Limb (tissue), 2 donors: ENCODE data around the gene C3orf38.
"Not testable (repeated sequence)": the region's sequence is repeated elsewhere in the genome, so short reads cannot be mapped to it uniquely, and the experiment has no call there.

Experiments used
- DNase-seq, 2 donors: peaks; one replicate each; pipeline ENCODE4 v3.0.0-alpha.2; 2016; ENCODE audit errors: extremely low spot score in 2 of 2

C3orf38 gene

GRCh38 chr3:88149509-88150362, at the start of gene C3orf38:
TSS of gene C3orf38 (plus strand) at chr3:88149959. CDS start at chr3:88150053, 94 bp downstream.
- peak; percentile 89 to 93 for DNase-seq

DNA sequence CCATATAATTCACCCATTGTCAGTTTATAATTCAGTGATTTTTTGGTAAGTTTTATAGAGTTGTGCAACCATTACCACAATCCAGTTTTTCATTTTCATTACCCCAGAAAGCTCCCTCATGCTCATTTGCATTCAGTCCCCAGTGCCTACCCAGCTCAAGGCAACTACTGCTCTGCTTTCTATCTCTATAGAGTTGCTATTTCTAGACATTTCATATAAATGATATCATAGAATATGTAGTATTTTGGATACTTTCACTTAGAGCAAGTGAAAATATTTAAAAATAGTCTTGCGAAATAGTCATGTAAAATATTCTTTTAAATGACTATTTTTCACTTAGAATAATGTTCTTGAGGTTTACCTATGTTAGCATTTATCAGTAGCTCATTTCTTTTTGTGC, 48.6 kb upstream of the C3orf38 start:
- no peak for DNase-seq

- DNase-seq, result no peak
These were observed 44.4 kb upstream of the C3orf38 start for GRCh38 chr3:88105325-88105724.

GRCh38 chr3:88112289-88112688, 37.5 kb upstream of the C3orf38 start:
- no peak for DNase-seq

- DNase-seq, result peak; percentile 52 to 54
These were observed 36.2 kb upstream of the C3orf38 start for GRCh38 chr3:88113311-88114162.

GRCh38 chr3:88114878-88115549, 34.7 kb upstream of the C3orf38 start:
- DNase-seq, result no peak

DNA sequence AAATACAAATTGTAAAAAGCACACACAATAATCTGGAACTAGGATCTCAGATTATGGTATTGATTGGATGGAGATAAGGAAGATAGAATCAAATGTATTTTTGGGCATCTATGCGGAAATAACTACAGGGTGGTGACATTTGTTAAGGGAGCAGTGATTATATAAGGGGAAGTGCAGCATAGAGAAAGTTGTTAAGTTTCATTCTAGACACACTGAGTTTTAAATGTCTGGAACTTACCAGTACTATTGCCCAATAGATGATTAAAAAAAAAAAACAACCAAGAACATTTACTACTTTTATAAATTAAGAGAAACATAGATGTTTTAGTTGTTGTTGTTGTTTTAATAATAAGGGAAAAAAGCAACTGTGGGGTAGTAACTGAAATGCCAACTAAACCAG, 32.1 kb upstream of the C3orf38 start:
- DNase-seq, result no peak

GRCh38 chr3:88118603-88119002, 31.2 kb upstream of the C3orf38 start:
- DNase-seq, result not testable (repeated sequence)

- no peak for DNase-seq
These were observed 26.2 kb upstream of the C3orf38 start for GRCh38 chr3:88123526-88123925.

DNA sequence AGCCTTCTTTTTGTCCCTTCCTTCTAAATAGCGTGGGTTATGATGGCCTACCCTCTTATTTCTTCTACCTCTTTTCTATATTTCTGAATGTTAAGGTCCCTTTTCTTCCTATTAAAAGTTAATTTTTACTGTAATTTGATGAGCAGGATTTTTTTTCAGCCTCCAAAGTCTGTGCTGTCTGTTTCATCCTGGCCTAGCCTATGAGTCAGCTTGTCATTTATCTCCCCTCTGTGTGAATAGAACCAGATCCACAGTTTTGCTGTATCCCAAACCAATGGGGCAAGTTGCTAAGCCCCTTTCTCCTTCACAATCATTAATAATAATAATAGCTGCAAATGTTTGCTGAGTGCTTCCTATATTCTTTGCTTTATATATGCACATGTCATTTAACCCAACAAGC, 18.1 kb upstream of the C3orf38 start:
- no peak for DNase-seq

DNA sequence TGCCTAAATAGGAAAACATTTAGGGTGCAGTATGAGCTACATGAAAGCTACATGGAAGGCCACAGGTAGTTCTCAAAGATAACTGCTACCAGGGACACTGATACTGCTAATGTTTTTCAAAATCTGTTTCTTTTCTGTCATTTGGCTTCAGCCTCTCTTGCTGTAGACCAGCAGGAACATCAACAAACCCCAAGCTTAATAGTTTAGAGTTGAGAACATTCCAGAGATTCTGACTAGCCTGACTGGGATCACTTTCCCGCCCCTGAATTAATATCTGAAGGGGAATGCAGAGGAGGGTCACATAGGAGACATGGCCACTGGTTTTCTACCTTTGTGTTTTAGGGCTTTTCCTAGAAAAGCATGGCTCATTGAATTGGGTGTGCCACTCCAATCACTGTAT, 16.9 kb upstream of the C3orf38 start:
- no peak for DNase-seq

- no peak for DNase-seq
These were observed 16.0 kb upstream of the C3orf38 start for GRCh38 chr3:88133711-88134263.

DNA sequence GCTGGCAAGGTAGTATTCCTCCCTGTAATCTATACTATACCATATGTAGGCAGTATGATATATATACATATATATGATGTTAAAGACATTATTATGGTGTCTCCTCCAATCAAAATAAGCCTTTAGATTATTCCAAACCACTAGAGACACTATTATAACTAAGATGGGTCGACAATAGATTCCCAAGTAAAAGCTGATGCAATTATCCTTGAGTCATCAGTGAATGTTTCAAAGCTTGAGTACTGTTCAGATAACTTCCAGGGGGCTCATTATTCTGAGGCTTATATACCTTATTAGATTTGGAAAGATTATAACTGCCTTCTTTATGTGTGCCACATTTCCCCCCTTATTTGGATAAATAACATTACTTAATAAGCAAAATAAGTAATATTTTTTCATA, 11.9 kb upstream of the C3orf38 start:
- DNase-seq, result no peak

- DNase-seq, result peak in 1 of 2 donors; percentile 39
These were observed 8.2 kb upstream of the C3orf38 start for GRCh38 chr3:88141458-88142083.

DNA sequence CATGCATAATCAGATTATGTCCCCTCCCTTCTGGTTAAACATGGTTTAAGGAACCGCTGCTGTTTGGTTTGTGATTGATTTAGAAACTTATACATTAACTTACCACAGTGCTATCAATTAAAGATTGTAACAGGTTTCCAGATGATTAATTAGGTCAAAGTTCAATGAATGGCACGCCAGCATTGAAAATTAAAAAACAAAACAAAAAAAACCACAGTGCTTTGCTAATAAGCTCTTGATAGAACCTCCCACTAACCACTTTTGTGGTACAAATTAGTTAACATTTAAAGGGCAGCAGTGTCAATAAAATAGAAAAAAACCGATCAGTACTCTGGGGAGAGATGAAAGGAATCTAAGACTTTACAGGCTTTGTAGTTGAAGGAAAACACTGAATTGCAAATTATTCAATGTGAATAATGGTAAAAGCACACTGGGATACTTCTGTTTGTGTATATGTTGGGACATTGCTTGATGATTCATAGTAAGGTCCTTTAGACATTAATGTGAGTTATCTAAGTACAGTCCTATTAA, 7.6 kb upstream of the C3orf38 start:
- no peak for DNase-seq

DNA sequence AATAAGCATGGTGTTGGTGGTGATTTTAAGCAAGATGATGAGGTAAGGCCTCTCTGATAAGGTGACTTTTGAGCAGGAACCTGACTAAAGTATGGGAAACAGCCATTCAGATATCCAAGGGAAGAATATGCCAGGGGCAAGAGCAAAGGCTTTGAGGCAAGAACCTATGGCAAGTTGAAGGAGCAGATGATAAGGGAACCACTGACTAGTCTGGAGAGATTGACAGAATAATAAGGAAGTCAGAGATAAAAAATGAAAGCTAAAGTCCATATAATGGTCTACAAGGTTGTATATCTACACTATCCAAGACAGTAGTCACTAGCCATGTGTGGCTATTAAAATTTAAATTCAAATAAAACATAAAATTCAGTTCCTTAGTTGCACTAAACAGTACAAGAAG, 2.5 kb upstream of the C3orf38 start:
- no peak for DNase-seq

DNA sequence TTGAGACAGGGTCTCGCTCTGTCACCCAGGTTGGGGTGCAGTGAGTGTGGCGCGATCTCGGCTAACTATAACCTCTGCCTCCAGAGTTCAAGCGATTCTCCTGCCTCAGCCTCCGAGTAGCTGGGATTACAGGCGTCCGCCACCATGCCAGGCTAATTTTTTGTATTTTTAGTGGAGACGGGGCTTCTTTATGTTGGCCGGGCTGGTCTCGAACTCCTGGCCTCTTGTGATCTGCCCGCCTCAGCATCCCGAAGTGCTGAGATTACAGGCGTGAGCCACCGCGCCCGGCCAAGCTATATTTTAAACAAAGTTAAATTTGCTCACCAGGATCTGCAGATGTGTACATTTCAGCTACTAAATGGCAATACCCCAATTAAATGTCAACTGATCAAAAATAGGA, 1.1 kb upstream of the C3orf38 start:
- DNase-seq, result no peak

GRCh38 chr3:88149101-88149508, 654 bp upstream of the C3orf38 start:
- no peak for DNase-seq

- DNase-seq, result no peak
These were observed 612 bp downstream of the C3orf38 start for GRCh38 chr3:88150371-88150770.

GRCh38 chr3:88150806-88151205, 1.0 kb downstream of the C3orf38 start:
- DNase-seq, result no peak

- no peak for DNase-seq
These were observed 1.6 kb downstream of the C3orf38 start for GRCh38 chr3:88151358-88151757.
